Measurements from ENCODE around the gene LARP4. TPM values are rescaled to one million over a fixed set of nuclear protein-coding genes. Genes with fewer than 3 reads are reported as not detected.
A peak's percentile ranks its signal among the peaks of the same experiment; 100 is the strongest.

The LARP4 gene
- total RNA-seq, 1 experiment from 2014 or later: 92.7 TPM

- H3K4me3 ChIP-seq (ENCODE audit: low read depth in 2 of 2, low read length in 2 of 2): no peak overlapping the region
These were observed 6.1 kb upstream of the LARP4 start for GRCh38 chr12:50394469-50395029.

GRCh38 chr12:50397117-50397650 lies 3.5 kb upstream of the LARP4 start:
- POLR2A ChIA-PET: interaction anchor here (0.6 kb wide), 1 partner anchor 96 kb away, joined by 3 read pairs; no protein-coding TSS in a partner anchor
- intact Hi-C loops (cut with micrococcal nuclease; ENCODE audit: unreplicated experiment): loop anchor here (10.0 kb wide), 1 partner anchor 62 kb away; no protein-coding TSS in a partner anchor
- no peak for TF ChIP-seq TCF7L2 (IDR thresholded peaks at IDR 0.05; ENCODE audit: low read depth, low read length)
- no peak for TF ChIP-seq REST (IDR thresholded peaks at IDR 0.05; ENCODE audit: insufficient read depth in 1 of 2, low read depth in 2 of 2, low read length in 1 of 2)
- TF ChIP-seq POLR2AphosphoS5 (IDR thresholded peaks at IDR 0.05; ENCODE audit: low read depth, low read length): no peak
- TF ChIP-seq CTCF (IDR thresholded peaks at IDR 0.05): no peak

More at GRCh38 chr12:50394469-50395029, 6.1 kb upstream of the LARP4 start:
- no TSS peak for BruUV-seq (replicated peaks)
- Histone ChIP-seq H3K4me1 (ENCODE audit: control insufficient read depth, insufficient read depth, low read length) (peaks cover 11% of the 10 kb centered on the region; the same call in 1 of the 2 replicates), H3K9me3 (ENCODE audit: control insufficient read depth, insufficient read depth, low read depth, low read length) (no peaks in the 10 kb centered on the region), H3K27ac (ENCODE audit: low read length) (peak overlapping the region; percentile 2; the same call in 1 of the 2 replicates), H3K27me3 (ENCODE audit: control insufficient read depth, insufficient read depth, low read length) (no peaks in the 10 kb centered on the region), H3K36me3 (ENCODE audit: control insufficient read depth, insufficient read depth, low read length) (no peaks in the 10 kb centered on the region)
- ATAC-seq (no peak), DNase-seq (ENCODE audit: low read depth, low spot score) (no peak)
- POLR2A ChIA-PET: interaction anchor here (0.6 kb wide), 1 partner anchor 327 kb away, joined by 3 read pairs; no protein-coding TSS in a partner anchor
- in situ Hi-C loops (cut with HindIII; ENCODE audit: low pct_unique_long_range_greater_than_20kb, low sequenced_read_pairs) (no loop called here), intact Hi-C loops (cut with micrococcal nuclease; ENCODE audit: unreplicated experiment) (loop anchor here (10.0 kb wide), 1 partner anchor 60 kb away; no protein-coding TSS in a partner anchor)
- CTCF ChIA-PET: no interaction called here
- no peak for TF ChIP-seq CTCF (IDR thresholded peaks at IDR 0.05)
- no peak for TF ChIP-seq REST (IDR thresholded peaks at IDR 0.05; ENCODE audit: insufficient read depth in 1 of 2, low read depth in 2 of 2, low read length in 1 of 2)
- TF ChIP-seq SIN3A (IDR thresholded peaks at IDR 0.05; ENCODE audit: borderline replicate concordance, insufficient read depth, low read depth, low read length): no peak
- TF ChIP-seq TCF7L2 (IDR thresholded peaks at IDR 0.05; ENCODE audit: low read depth, low read length): no peak
- TF ChIP-seq POLR2AphosphoS5 (IDR thresholded peaks at IDR 0.05; ENCODE audit: low read depth, low read length): no peak

More at GRCh38 chr12:50397117-50397650, 3.5 kb upstream of the LARP4 start:
- no peak for ATAC-seq
- CTCF ChIA-PET: interaction anchor here (0.7 kb wide), 1 partner anchor 83 kb away, joined by 6 read pairs; no protein-coding TSS in a partner anchor
- H3K27me3 ChIP-seq (ENCODE audit: control insufficient read depth, insufficient read depth, low read length): no peaks in the 10 kb centered on the region
- DNase-seq (ENCODE audit: low read depth, low spot score): no peak
- peaks cover 12% of the 10 kb centered on the region for H3K4me1 ChIP-seq (ENCODE audit: control insufficient read depth, insufficient read depth, low read length)
- peak overlapping the region; percentile 14 for H3K27ac ChIP-seq (ENCODE audit: low read length)
- H3K9me3 ChIP-seq (ENCODE audit: control insufficient read depth, insufficient read depth, low read depth, low read length): no peaks in the 10 kb centered on the region
- no TSS peak for BruUV-seq (replicated peaks)
- peaks cover 12% of the 10 kb centered on the region; the same call in 1 of the 2 replicates for H3K36me3 ChIP-seq (ENCODE audit: control insufficient read depth, insufficient read depth, low read length)
- H3K4me3 ChIP-seq (ENCODE audit: low read depth in 2 of 2, low read length in 2 of 2): no peak overlapping the region
- in situ Hi-C loops (cut with HindIII; ENCODE audit: low pct_unique_long_range_greater_than_20kb, low sequenced_read_pairs): no loop called here
